Skeletal muscle tissue (tissue), 4 donors: ENCODE measurements around the gene TMEM132C. TPM values are rescaled to one million over a fixed set of nuclear protein-coding genes. Genes with fewer than 3 reads are reported as not detected.

Experiments
- H3K27ac ChIP-seq: one replicate; pipeline ENCODE4 v1.7.0; 2013; ENCODE audit warnings: mild to moderate bottlenecking, low read depth, low read length, inconsistent platforms
- H3K27me3 ChIP-seq, 3 donors: one replicate each; pipeline ENCODE4 v1.7.0; 2013; ENCODE audit warnings: low read length in 3 of 3; ENCODE audit not compliant: control insufficient read depth in 3 of 3, insufficient read depth in 3 of 3
- H3K36me3 ChIP-seq, 3 donors: one replicate each; pipeline ENCODE4 v1.7.0; 2013; ENCODE audit warnings: low read length in 3 of 3; ENCODE audit not compliant: control insufficient read depth in 3 of 3, insufficient read depth in 3 of 3
- H3K4me1 ChIP-seq, 3 donors: one replicate each; pipeline ENCODE4 v1.7.0; 2013; ENCODE audit warnings: low read length in 3 of 3, mild to moderate bottlenecking in 3 of 3; ENCODE audit not compliant: control insufficient read depth in 3 of 3, insufficient read depth in 3 of 3
- H3K4me3 ChIP-seq, 3 donors: one replicate each; pipeline ENCODE4 v1.7.0; 2013; ENCODE audit warnings: low read length in 3 of 3
- H3K9ac ChIP-seq, 3 donors: one replicate each; pipeline ENCODE4 v1.7.0; 2013; ENCODE audit warnings: low read length in 3 of 3, mild to moderate bottlenecking in 3 of 3, moderate library complexity in 2 of 3, low read depth in 1 of 3
- H3K9me3 ChIP-seq, 3 donors: one replicate each; pipeline ENCODE4 v1.7.0; 2013; ENCODE audit warnings: low read length in 3 of 3; ENCODE audit not compliant: control insufficient read depth in 3 of 3
- total RNA-seq: library from RNA; depleted of rRNA; stranded (reverse); fragments of >200 nt; gene quantifications from one replicate; pipeline ENCODE4 v1.2.3, GENCODE V29; 2014
- donor health status: Osteomylitis.

TMEM132C gene
- total RNA-seq, 1 donor from 2014 or later: 3.7 TPM

DNA sequence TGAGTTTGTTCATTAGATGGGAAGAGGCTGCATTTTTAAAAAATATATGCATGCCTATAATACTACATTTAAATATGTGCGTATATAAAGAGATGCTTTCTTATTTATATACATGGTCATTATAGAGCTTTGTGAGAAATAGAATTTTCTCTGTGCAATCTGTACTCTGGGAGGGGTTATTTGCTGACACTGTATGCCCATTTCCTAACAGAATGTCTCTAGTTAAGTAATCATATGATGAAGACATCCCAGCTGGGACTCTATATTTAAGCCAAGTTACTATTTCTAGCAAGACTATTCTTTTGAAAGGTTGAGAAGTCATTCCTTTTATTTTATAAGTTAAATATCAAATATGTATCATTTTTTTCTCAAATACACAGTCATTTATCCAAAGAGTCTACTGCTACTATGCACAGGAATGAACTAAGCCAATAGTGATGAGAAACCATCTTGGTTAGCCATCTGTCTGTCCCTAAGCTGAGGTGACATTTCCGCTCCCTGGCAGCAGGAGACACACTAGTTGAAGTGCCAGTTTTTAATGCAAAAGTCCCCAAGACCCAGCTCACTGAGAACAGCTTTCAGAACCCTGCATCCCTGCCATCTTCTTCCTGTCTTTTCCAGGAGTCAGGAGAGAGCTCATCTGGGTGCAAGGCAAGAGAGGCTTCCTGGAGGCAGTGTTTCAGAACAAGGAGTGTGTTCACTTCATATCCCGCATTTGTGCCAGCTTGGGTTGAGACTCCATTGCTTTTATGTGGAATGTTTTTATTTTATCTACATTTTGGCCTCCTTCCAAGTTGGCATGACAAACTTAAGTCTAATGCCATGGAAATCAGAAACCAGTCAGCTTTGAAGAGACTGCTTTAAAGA is 69.5 kb downstream of the TMEM132C start:
- no peak overlapping the region for H3K4me3 ChIP-seq
- H3K27ac ChIP-seq: no peak overlapping the region
- no peak overlapping the region for H3K9ac ChIP-seq
- peaks cover 0 to 9% (median 5%) of the 10 kb centered on the region in 3 donors for H3K27me3 ChIP-seq
- peaks cover 0 to 5% (median 0%) of the 10 kb centered on the region in 3 donors for H3K4me1 ChIP-seq
- no peaks in the 10 kb centered on the region for H3K36me3 ChIP-seq
- no peaks in the 10 kb centered on the region for H3K9me3 ChIP-seq

DNA sequence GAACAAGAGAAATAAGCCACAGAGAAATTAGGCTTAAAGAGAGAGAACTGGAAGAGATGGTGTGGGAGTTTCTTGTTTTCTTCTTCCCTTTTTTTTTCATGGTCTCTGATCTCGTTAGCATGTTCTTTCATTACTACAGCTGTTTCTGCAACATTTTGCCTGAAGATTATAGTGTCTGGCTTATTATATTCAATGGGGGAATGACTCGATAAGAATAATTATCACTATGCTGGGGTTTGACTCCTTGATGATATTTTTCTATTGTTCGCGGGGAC is 70.0 kb downstream of the TMEM132C start:
- H3K36me3 ChIP-seq: no peaks in the 10 kb centered on the region
- no peak overlapping the region for H3K27ac ChIP-seq
- H3K27me3 ChIP-seq: peaks cover 0 to 9% (median 5%) of the 10 kb centered on the region in 3 donors
- no peak overlapping the region for H3K4me3 ChIP-seq
- no peak overlapping the region for H3K9ac ChIP-seq
- H3K4me1 ChIP-seq: peaks cover 0 to 5% (median 0%) of the 10 kb centered on the region in 3 donors
- H3K9me3 ChIP-seq: no peaks in the 10 kb centered on the region

DNA sequence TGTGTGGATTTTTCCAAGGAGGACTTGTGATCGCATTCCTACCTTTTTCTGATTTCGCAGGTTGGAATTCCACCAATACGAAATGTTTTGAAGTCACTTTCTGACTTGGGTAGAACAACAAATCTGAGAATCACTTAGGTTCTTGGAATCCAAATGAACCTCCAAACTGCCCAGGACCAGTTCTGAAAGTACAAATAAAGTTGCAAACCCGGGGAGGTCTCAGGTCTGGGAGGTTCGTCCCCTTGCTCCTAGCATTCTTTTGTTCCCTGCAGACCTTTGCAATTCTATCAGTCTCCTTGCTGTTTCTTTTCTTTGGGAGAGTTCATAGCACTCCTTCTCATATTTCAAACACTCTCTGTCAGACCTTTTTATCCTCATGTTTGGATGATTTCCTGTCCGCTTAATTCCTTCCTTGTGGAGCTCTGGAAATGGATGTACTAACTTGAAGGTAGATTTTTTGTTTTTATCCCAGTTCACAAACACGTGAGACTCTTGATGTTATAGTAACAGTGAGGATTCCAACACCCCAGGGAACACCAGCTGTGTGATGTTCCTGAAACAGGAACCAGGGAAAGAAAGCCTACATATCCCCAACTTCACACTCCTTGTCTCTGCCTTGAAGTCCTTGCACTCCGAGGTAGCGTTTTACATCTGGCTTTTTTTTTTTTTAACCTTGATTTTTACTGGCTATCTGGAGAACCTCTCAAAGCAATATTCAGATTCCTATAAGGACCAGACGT is 70.6 kb downstream of the TMEM132C start:
- Histone ChIP-seq H3K4me1 (peaks cover 0 to 5% (median 0%) of the 10 kb centered on the region in 3 donors), H3K9ac (no peak overlapping the region), H3K27ac (no peak overlapping the region), H3K27me3 (peaks cover 0 to 9% (median 5%) of the 10 kb centered on the region in 3 donors), H3K9me3 (no peaks in the 10 kb centered on the region), H3K4me3 (no peak overlapping the region), H3K36me3 (no peaks in the 10 kb centered on the region)

DNA sequence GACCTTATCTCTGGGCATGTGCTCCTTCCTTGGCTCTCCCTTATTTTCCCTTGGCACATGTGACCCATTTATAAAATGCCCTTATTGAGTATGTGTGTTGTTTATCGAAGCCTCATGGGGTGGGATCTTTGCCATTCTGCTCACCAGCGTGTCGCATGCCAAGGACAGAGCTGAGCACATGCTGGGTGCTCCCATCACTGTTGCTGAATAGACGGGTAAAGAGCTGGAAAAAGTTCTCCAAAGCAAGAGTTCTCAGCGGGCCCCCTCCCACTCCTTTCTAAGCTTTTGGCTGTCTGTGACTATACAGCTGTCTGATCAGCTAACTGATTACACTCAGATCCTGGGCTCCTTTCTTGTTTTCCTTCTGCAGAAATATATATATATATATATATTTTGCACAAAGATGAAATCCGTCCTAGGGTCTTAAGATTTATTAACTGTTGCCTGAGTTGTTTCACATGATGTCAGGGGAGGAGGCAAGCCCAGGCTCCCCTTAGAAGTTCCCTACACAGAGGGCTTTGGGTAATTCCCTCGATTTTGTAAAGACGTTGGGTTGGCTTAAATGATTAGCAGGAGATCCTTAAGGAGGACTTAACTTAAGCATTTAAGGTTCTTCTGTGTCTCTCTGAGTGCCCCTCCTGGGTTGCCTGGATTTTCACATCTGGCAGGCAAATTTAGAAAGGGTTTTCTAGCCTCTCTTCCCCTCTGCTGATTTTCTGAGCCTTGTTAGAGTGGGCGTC is 71.6 kb downstream of the TMEM132C start:
- Histone ChIP-seq H3K4me3 (no peak overlapping the region), H3K9me3 (no peaks in the 10 kb centered on the region), H3K27me3 (peaks cover 0 to 9% (median 7%) of the 10 kb centered on the region in 3 donors), H3K9ac (no peak overlapping the region), H3K27ac (no peak overlapping the region), H3K36me3 (no peaks in the 10 kb centered on the region), H3K4me1 (peaks cover 0 to 5% (median 0%) of the 10 kb centered on the region in 3 donors)

DNA sequence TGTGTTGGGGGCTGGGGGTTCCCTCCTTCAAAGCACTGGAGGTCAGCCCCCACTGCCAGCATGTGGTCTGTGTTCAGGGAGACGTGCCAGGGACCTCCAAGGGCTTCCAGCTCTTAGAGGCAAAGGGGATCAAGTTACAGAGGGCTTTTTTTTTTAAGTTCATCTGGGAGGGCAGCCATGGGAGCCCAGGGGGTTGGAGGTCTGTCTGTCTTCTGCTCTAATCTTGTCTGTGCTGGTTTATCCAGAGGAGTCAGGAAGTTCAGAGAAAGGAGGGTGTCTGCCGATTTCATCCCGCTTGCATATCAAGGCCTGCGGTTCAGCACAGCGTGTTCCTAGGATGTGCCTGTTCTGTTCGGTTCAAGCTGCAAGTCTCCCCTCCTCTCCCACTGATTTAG is 72.2 kb downstream of the TMEM132C start:
- Histone ChIP-seq H3K27me3 (peaks cover 0 to 9% (median 7%) of the 10 kb centered on the region in 3 donors), H3K27ac (no peak overlapping the region), H3K4me3 (no peak overlapping the region), H3K9ac (no peak overlapping the region), H3K9me3 (no peaks in the 10 kb centered on the region), H3K4me1 (peaks cover 0 to 5% (median 0%) of the 10 kb centered on the region in 3 donors), H3K36me3 (no peaks in the 10 kb centered on the region)

DNA sequence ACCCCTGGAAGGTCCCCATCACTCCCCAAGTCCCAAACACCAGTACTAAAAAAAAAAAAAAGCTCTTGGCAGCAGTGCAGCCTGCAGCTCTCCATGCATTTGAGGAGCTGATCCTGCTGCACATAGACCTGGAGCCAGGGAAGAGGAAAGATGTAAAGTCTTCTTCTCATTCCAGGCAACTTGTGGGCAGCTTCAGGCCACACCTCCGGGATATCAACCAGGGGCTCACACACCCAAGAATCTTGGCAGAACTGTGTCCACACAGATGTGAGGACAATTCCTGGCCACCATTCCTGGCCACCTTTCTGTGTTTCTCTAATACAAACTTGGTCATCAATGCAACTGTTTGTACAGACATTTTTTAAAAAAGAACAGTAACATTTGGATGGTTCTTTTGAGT is 72.7 kb downstream of the TMEM132C start:
- Histone ChIP-seq H3K27ac (no peak overlapping the region), H3K4me1 (peaks cover 0 to 5% (median 0%) of the 10 kb centered on the region in 3 donors), H3K9me3 (no peaks in the 10 kb centered on the region), H3K4me3 (no peak overlapping the region), H3K36me3 (no peaks in the 10 kb centered on the region), H3K9ac (no peak overlapping the region), H3K27me3 (peaks cover 0 to 9% (median 7%) of the 10 kb centered on the region in 3 donors)

DNA sequence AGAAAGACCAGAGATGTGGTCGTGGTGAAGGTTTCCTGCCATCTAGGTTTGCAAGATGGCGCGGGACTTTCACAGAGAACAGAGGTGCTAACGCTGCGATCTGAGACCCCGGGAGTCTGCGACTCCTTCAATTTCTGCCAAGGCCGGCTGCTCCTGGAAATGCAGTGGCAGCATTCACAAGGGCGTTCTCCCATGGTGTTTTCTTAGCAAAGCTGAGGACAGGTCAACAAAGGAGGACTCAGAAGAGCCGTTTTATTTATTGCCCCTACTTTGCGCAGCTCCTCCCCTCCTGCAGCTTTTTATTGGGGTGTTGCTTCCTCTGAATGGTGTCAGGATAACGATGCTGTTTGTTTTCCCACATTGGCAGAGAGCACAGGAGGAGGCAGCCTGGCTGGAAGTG is 86.3 kb downstream of the TMEM132C start:
- no peak overlapping the region for H3K27ac ChIP-seq
- H3K9ac ChIP-seq: no peak overlapping the region
- H3K27me3 ChIP-seq: peaks cover 0 to 3% (median 0%) of the 10 kb centered on the region in 3 donors
- no peaks in the 10 kb centered on the region for H3K4me1 ChIP-seq
- H3K9me3 ChIP-seq: peaks cover 0 to 9% (median 4%) of the 10 kb centered on the region in 3 donors
- H3K4me3 ChIP-seq: no peak overlapping the region
- H3K36me3 ChIP-seq: no peaks in the 10 kb centered on the region

DNA sequence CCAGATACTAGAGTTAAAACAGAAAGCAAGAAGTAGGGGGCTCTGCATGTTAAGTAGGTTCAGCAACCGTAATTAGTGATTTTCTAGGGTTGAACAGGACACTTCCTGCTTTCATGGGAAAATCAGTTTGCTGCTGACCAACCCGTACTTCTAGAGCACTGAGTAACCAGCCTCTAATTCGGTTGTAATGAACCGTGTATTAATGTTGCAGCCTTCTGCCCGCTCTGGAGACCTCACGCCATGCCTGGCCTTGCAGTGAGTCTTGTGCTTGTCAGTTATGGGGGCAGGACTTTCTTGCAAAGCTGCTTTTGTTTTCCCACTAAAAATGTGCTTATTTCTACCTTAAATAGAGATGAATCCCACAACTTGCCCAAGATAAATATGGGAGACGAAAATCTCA is 89.6 kb downstream of the TMEM132C start:
- H3K9ac ChIP-seq: no peak overlapping the region
- H3K27me3 ChIP-seq: peaks cover 0 to 3% (median 0%) of the 10 kb centered on the region in 3 donors
- H3K4me3 ChIP-seq: no peak overlapping the region
- no peaks in the 10 kb centered on the region for H3K4me1 ChIP-seq
- no peaks in the 10 kb centered on the region for H3K36me3 ChIP-seq
- no peak overlapping the region for H3K27ac ChIP-seq
- H3K9me3 ChIP-seq: peaks cover 0 to 9% (median 0%) of the 10 kb centered on the region in 3 donors

DNA sequence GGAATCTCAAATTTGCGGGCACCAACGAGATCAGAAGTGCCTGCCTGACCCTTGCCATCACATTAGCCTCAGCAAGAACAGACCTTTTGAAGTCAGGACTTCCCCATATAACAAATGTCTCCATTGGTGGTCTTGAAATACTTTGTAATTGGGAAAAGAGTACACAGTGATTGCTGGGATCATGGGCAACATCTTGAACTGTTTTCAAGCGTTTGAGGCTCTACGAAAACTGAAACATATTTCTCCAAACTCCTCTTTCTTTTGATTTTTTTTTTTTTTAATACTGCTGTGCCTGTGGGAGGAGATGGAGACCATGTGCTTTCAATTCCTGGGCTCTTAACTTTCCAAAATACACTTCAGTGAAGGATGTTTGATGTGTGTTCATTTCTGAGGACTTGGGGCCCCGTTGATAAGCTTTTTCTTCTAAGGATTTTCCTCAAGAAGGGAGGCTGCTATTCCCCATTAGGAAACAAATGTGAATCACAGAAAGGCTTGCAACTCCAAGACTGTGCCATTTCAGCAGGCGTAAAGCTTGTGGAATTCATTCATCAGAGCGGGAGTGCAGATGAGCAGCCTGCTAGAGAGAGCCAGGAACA is 94.5 kb downstream of the TMEM132C start:
- Histone ChIP-seq H3K4me1 (peaks cover 0 to 4% (median 0%) of the 10 kb centered on the region in 3 donors), H3K36me3 (no peaks in the 10 kb centered on the region), H3K4me3 (no peak overlapping the region), H3K27ac (no peak overlapping the region), H3K27me3 (peaks cover 14 to 29% (median 16%) of the 10 kb centered on the region in 3 donors), H3K9me3 (no peaks in the 10 kb centered on the region), H3K9ac (no peak overlapping the region)
